ENCODE measurements around the gene GMNN. TPM values are rescaled to one million over a fixed set of nuclear protein-coding genes. Genes with fewer than 3 reads are reported as not detected.

Gene GMNN
- total RNA-seq, 4 donors from 2014 or later, result 4.5 to 13.4 (median 10.3) TPM

GRCh38 chr6:24795106-24795505 is 20.4 kb downstream of the GMNN start:
- TF ChIP-seq CTCF (IDR thresholded peaks at IDR 0.05; ENCODE audit: low read depth), result no peak

GRCh38 chr6:24796616-24797290 is 22.0 kb downstream of the GMNN start:
- TF ChIP-seq CTCF (IDR thresholded peaks at IDR 0.05; ENCODE audit: low read depth), result no peak

- no peak for TF ChIP-seq CTCF (IDR thresholded peaks at IDR 0.05; ENCODE audit: low read depth)
These were observed 23.0 kb downstream of the GMNN start for GRCh38 chr6:24797596-24798216.

- TF ChIP-seq CTCF (IDR thresholded peaks at IDR 0.05; ENCODE audit: low read depth), result no peak
These were observed 24.2 kb downstream of the GMNN start, which contains the start of gene ARMH2 for GRCh38 chr6:24798740-24799540. Gene ARMH2 (minus strand): TSS chr6:24798917. CDS start chr6:24798857, 60 bp downstream.

GRCh38 chr6:24799541-24799915 is 24.8 kb downstream of the GMNN start:
- TF ChIP-seq CTCF (IDR thresholded peaks at IDR 0.05; ENCODE audit: low read depth), result no peak

- no peak for TF ChIP-seq CTCF (IDR thresholded peaks at IDR 0.05; ENCODE audit: low read depth)
These were observed 27.7 kb downstream of the GMNN start for GRCh38 chr6:24802271-24803059.

All from subcutaneous adipose tissue (tissue), 4 donors.